CD8-positive, alpha-beta memory T cell (primary cell): ENCODE data around the gene KLK11. TPM values are rescaled to one million over a fixed set of nuclear protein-coding genes. Genes with fewer than 3 reads are reported as not detected.

Experiments
- CTCF ChIA-PET: fragments of 350-600 bp; sonication (Branson Sonifier 250); formaldehyde crosslinking; loops from one replicate; lab custom pipeline; 2021; ENCODE audit warnings: antibody characterized with exemption; lab: Charles Lee
- POLR2A ChIA-PET: fragments of 350-600 bp; sonication (Branson Sonifier 250); formaldehyde crosslinking; loops from one replicate; lab custom pipeline; 2021; ENCODE audit warnings: antibody characterized with exemption; lab: Charles Lee
- DNase-seq, 5 donors: peaks; one replicate each; pipeline versions ENCODE4 v3.0.0 to v3.0.0-alpha.2; 2020 to 2022; ENCODE audit warnings: mixed read lengths in 1 of 5
- H3K27ac ChIP-seq: one replicate; pipeline ENCODE4 v1.7.0; 2013; ENCODE audit warnings: low read depth, mild to moderate bottlenecking, low read length, moderate library complexity
- H3K27me3 ChIP-seq: 2 replicates; pipeline ENCODE4 v1.7.0; 2013; ENCODE audit warnings: low read length, mild to moderate bottlenecking; ENCODE audit not compliant: insufficient read depth, poor library complexity, severe bottlenecking
- H3K36me3 ChIP-seq: 2 replicates; pipeline ENCODE4 v1.7.0; 2013; ENCODE audit warnings: mild to moderate bottlenecking, low read length, moderate library complexity; ENCODE audit not compliant: insufficient read depth
- H3K4me1 ChIP-seq: 2 replicates; pipeline ENCODE4 v1.7.0; 2013; ENCODE audit warnings: mild to moderate bottlenecking, low read length, moderate library complexity; ENCODE audit not compliant: insufficient read depth
- H3K4me3 ChIP-seq: 2 replicates; pipeline ENCODE4 v1.7.0; 2013; ENCODE audit warnings: mild to moderate bottlenecking, low read length
- H3K9me3 ChIP-seq: 2 replicates; pipeline ENCODE4 v1.7.0; 2013; ENCODE audit warnings: mild to moderate bottlenecking, low read length
- H3K27ac Mint-ChIP-seq, 8 donors: one replicate each; pipeline ENCODE4 v1.8.0; 2020 to 2021; ENCODE audit warnings: mixed read lengths in 8 of 8, mild to moderate bottlenecking in 6 of 8, inconsistent platforms in 3 of 8, moderate library complexity in 3 of 8
- H3K27me3 Mint-ChIP-seq, 2 donors: one replicate each; pipeline ENCODE4 v1.8.0; 2020 to 2021; ENCODE audit warnings: mixed read lengths in 2 of 2, mild to moderate bottlenecking in 1 of 2, moderate library complexity in 1 of 2
- H3K36me3 Mint-ChIP-seq, 3 donors: one replicate each; pipeline ENCODE4 v1.8.0; 2020 to 2021; ENCODE audit warnings: mixed read lengths in 3 of 3, inconsistent platforms in 1 of 3, mild to moderate bottlenecking in 1 of 3
- H3K4me1 Mint-ChIP-seq, 3 donors: one replicate each; pipeline ENCODE4 v1.8.0; 2020 to 2021; ENCODE audit warnings: mixed read lengths in 3 of 3, inconsistent platforms in 1 of 3, mild to moderate bottlenecking in 1 of 3
- H3K4me3 Mint-ChIP-seq, 7 donors: one replicate each; pipeline ENCODE4 v1.8.0; 2020 to 2021; ENCODE audit warnings: mixed read lengths in 7 of 7, mild to moderate bottlenecking in 6 of 7, moderate library complexity in 4 of 7, inconsistent platforms in 2 of 7
- H3K9me3 Mint-ChIP-seq, 5 donors: one replicate each; pipeline ENCODE4 v1.8.0; 2020 to 2022; ENCODE audit warnings: mixed read lengths in 5 of 5, mild to moderate bottlenecking in 3 of 5, moderate library complexity in 2 of 5, inconsistent platforms in 1 of 5
- polyA plus RNA-seq: library from polyadenylated mRNA; unstranded; fragments of 300-500 nt; fragmentation: Illumina TruSeq; gene quantifications from one replicate; pipeline ENCODE4 v1.2.3, GENCODE V29; 2021
- total RNA-seq, 2 experiments: library from RNA; stranded (reverse); gene quantifications; one replicate each; pipeline ENCODE4 v1.2.3, GENCODE V29; 2021

KLK11 gene
- total and polyA plus RNA-seq, 3 experiments from 2014 or later, result not detected

DNA sequence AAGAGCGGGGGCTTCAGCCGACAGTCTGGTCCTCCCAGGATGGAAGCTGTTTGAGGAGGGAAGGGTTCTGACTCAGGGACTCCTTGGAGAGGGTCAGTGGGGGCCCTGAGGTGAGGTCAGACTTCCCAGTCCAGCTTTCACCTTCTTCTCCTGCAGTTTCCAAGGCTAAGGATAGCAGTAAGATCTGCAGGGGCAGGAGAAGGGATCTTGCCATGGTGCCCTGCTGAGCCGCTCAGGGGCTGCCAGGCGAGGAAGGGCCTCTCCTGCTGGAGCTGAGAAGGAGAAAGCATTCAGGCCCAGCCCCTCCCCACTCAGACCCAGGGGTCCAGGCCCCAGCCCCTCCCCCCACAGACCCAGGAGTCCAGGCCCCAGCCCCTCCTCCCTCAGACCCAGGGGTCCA is 44.2 kb downstream of the KLK11 start:
- H3K4me1 ChIP-seq, result no peaks in the 10 kb centered on the region
- H3K27ac ChIP-seq, result no peak overlapping the region
- Mint-ChIP-seq H3K4me1 (no peaks in the 10 kb centered on the region), H3K4me3 (no peak overlapping the region), H3K27ac (no peak overlapping the region), H3K9me3 (no peaks in the 10 kb centered on the region), H3K27me3 (peaks cover 22 to 55% of the 10 kb centered on the region in 2 donors), H3K36me3 (no peaks in the 10 kb centered on the region)
- no peak overlapping the region for H3K4me3 ChIP-seq
- H3K36me3 ChIP-seq, result no peaks in the 10 kb centered on the region
- no peak for DNase-seq
- ChIA-PET POLR2A (no interaction called here), CTCF (no interaction called here)
- no peaks in the 10 kb centered on the region for H3K27me3 ChIP-seq
- no peaks in the 10 kb centered on the region for H3K9me3 ChIP-seq

DNA sequence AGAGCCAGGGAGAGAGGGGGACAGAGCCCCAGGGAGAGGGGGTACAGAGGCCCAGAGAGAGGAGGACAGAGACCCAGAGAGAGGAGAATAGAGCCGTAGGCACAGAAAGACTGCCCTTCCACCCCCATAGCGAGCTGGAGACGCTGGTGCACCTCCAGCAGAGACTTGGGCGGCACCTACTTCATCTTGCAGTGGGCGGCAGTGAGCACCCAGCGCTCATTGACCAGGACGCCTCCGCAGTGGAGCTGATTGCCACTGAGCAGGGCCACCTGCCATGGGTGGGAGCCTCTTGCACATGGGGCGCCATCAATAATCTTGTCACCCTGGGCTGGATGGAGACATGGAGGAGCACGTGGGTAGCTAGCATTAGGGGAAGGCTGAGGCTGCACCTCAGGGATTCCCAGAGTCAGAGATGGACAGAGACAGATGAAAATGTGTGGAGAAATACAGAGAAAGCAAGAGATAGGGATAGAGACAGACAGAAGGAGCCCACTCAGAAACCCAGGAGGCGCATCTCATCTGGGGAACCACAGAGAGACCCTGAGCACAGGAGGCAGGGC is 44.7 kb downstream of the KLK11 start:
- no peak overlapping the region for H3K4me3 Mint-ChIP-seq
- H3K27ac Mint-ChIP-seq, result no peak overlapping the region
- H3K36me3 Mint-ChIP-seq, result no peaks in the 10 kb centered on the region
- peaks cover 0 to 4% (median 0%) of the 10 kb centered on the region in 5 donors for H3K9me3 Mint-ChIP-seq
- CTCF ChIA-PET, result no interaction called here
- no peak for DNase-seq
- no peaks in the 10 kb centered on the region for H3K36me3 ChIP-seq
- H3K27me3 ChIP-seq, result no peaks in the 10 kb centered on the region
- no peaks in the 10 kb centered on the region for H3K4me1 Mint-ChIP-seq
- H3K27ac ChIP-seq, result no peak overlapping the region
- peaks cover 24 to 56% of the 10 kb centered on the region in 2 donors for H3K27me3 Mint-ChIP-seq
- POLR2A ChIA-PET, result no interaction called here
- no peak overlapping the region for H3K4me3 ChIP-seq
- no peaks in the 10 kb centered on the region for H3K9me3 ChIP-seq
- no peaks in the 10 kb centered on the region for H3K4me1 ChIP-seq

DNA sequence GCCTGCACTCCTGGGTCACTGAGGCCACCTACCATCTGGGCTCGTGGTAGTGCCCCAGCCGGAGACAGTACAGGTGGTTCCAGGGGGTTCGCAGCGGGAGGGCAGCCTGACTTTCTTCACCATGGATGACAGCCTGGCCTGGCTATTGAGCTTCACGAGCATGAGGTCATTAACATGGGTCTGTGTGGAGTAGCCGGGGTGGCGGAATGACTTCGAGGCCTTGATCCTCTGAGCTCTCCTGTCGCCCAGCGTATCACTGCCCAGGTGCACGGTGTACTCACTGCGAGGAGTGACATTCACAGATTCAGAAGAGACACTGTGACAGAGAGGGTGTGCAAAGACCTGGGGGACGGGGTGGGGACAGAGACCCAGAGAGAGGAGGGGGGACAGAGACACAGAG is 46.2 kb downstream of the KLK11 start:
- no peak overlapping the region for H3K4me3 Mint-ChIP-seq
- Histone ChIP-seq H3K36me3 (no peaks in the 10 kb centered on the region), H3K4me3 (no peak overlapping the region), H3K9me3 (no peaks in the 10 kb centered on the region), H3K27me3 (no peaks in the 10 kb centered on the region), H3K4me1 (no peaks in the 10 kb centered on the region), H3K27ac (no peak overlapping the region)
- peaks cover 25 to 59% of the 10 kb centered on the region in 2 donors for H3K27me3 Mint-ChIP-seq
- ChIA-PET CTCF (no interaction called here), POLR2A (no interaction called here)
- H3K4me1 Mint-ChIP-seq, result no peaks in the 10 kb centered on the region
- H3K36me3 Mint-ChIP-seq, result no peaks in the 10 kb centered on the region
- DNase-seq, result no peak
- H3K27ac Mint-ChIP-seq, result no peak overlapping the region
- H3K9me3 Mint-ChIP-seq, result peaks cover 0 to 7% (median 0%) of the 10 kb centered on the region in 5 donors

DNA sequence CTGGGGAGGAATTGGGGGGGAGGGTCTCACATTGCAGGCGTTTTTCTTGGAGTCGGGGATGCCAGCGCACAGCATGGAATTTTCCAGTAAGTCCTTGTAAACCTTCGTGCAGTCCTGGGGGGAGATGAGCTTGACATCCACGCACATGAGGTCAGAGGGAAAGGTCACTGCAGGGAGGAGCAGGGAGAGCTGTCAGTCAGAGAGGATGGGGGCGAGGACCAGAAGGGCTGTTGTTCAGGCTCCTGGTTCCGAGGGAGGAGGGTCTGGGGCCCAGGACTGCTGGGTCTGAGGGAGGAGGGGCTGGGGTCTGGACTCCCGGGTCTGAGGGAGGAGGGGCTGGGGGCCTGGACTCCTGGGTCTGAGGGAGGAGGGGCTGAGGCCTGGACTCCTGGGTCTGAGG is 46.7 kb downstream of the KLK11 start:
- H3K9me3 ChIP-seq, result no peaks in the 10 kb centered on the region
- no peak overlapping the region for H3K27ac Mint-ChIP-seq
- H3K36me3 Mint-ChIP-seq, result no peaks in the 10 kb centered on the region
- POLR2A ChIA-PET, result no interaction called here
- no peak overlapping the region for H3K4me3 ChIP-seq
- H3K9me3 Mint-ChIP-seq, result peaks cover 0 to 7% (median 0%) of the 10 kb centered on the region in 5 donors
- H3K4me3 Mint-ChIP-seq, result no peak overlapping the region
- H3K4me1 ChIP-seq, result no peaks in the 10 kb centered on the region
- DNase-seq, result no peak
- peaks cover 25 to 55% of the 10 kb centered on the region in 2 donors for H3K27me3 Mint-ChIP-seq
- no peaks in the 10 kb centered on the region for H3K4me1 Mint-ChIP-seq
- CTCF ChIA-PET, result no interaction called here
- H3K27ac ChIP-seq, result no peak overlapping the region
- H3K27me3 ChIP-seq, result no peaks in the 10 kb centered on the region
- H3K36me3 ChIP-seq, result no peaks in the 10 kb centered on the region

DNA sequence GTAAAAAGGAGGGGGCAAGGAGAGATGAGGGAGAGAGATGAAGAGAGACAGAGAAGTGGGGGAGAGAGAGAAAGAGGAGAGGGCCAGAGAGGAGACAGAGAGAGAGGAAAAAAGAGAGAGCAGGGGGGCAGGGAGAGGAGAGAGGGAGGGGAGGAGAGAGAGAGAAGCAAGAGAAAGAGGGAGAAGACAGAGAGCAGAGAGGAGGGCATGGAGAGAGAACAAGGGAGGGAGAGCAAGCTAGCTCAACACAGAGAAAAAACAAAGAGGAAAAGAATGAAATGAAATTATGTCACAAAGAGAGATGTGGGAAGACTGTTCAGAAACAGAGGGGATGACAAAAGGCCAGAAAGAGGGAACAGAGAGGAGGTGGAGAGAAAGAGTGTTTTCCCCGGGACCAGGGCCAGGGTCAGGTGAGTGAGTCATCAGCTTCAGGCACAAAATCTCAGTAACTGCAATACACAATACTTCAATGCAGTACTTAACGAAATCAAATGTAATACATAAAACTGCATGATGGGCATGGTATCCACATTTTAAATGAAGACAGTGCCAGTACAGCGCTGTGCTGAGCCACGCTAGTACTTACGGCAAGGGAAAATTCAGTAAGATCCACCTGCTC is 47.5 kb downstream of the KLK11 start:
- H3K27me3 Mint-ChIP-seq, result peaks cover 23 to 56% of the 10 kb centered on the region in 2 donors
- POLR2A ChIA-PET, result no interaction called here
- no peaks in the 10 kb centered on the region for H3K36me3 Mint-ChIP-seq
- peaks cover 0 to 7% (median 0%) of the 10 kb centered on the region in 5 donors for H3K9me3 Mint-ChIP-seq
- H3K4me1 Mint-ChIP-seq, result no peaks in the 10 kb centered on the region
- no peaks in the 10 kb centered on the region for H3K9me3 ChIP-seq
- no peaks in the 10 kb centered on the region for H3K27me3 ChIP-seq
- no peak overlapping the region for H3K4me3 ChIP-seq
- no peak for DNase-seq
- H3K36me3 ChIP-seq, result no peaks in the 10 kb centered on the region
- H3K4me1 ChIP-seq, result no peaks in the 10 kb centered on the region
- no peak overlapping the region for H3K4me3 Mint-ChIP-seq
- H3K27ac ChIP-seq, result no peak overlapping the region
- CTCF ChIA-PET, result no interaction called here
- no peak overlapping the region for H3K27ac Mint-ChIP-seq

DNA sequence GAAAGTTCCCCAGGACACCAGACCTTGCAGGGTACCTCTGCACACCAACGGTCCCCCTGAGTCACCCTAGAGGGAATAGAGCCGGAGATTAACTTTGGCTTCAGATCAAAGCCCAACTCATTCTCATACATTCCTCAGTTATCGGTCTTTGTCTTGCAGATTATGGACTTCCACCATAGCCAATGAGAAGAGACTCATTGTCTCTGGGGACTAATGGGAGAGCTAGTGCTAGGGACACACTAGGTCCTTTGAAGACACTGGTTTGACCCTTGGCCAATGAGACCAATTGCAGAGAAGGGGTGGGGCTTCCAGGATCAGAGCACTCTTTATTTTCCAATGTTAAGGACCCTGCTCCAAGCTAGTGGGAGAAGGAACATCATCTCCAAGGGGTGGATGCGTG is 48.8 kb downstream of the KLK11 start:
- Mint-ChIP-seq H3K27me3 (peaks cover 23 to 62% of the 10 kb centered on the region in 2 donors), H3K36me3 (no peaks in the 10 kb centered on the region), H3K27ac (no peak overlapping the region), H3K9me3 (peaks cover 0 to 7% (median 0%) of the 10 kb centered on the region in 5 donors), H3K4me1 (no peaks in the 10 kb centered on the region), H3K4me3 (no peak overlapping the region)
- Histone ChIP-seq H3K27me3 (no peaks in the 10 kb centered on the region), H3K9me3 (no peaks in the 10 kb centered on the region), H3K27ac (no peak overlapping the region), H3K4me1 (no peaks in the 10 kb centered on the region), H3K4me3 (no peak overlapping the region), H3K36me3 (no peaks in the 10 kb centered on the region)
- ChIA-PET CTCF (no interaction called here), POLR2A (no interaction called here)
- DNase-seq, result no peak

DNA sequence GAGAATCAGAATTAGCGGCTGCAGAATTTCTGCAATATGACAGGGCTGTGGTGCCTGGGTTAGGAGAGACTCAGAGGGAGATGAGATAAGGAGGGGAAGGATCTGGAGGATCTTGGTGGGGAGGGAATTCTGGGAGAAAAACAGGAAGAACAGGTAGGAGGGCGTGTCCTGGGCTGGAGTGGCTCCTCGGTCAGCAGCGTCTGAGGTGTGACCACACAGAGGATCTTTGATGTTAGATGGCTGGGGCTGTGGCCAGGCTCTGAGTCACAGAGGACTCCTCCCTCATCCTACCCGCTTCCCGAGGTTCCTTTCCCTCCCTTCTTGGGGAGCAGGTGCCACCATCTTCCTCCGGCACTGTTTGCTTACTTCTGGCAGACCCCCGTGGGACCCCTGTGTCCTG is 50.6 kb downstream of the KLK11 start:
- Histone ChIP-seq H3K36me3 (no peaks in the 10 kb centered on the region), H3K27ac (no peak overlapping the region), H3K9me3 (no peaks in the 10 kb centered on the region), H3K27me3 (no peaks in the 10 kb centered on the region), H3K4me1 (no peaks in the 10 kb centered on the region), H3K4me3 (no peak overlapping the region)
- H3K27me3 Mint-ChIP-seq, result peaks cover 20 to 58% of the 10 kb centered on the region in 2 donors
- peak overlapping the region in 1 of 8 donors; percentile 7 for H3K27ac Mint-ChIP-seq
- peaks cover 0 to 7% (median 0%) of the 10 kb centered on the region in 5 donors for H3K9me3 Mint-ChIP-seq
- H3K36me3 Mint-ChIP-seq, result no peaks in the 10 kb centered on the region
- POLR2A ChIA-PET, result no interaction called here
- DNase-seq, result no peak
- H3K4me3 Mint-ChIP-seq, result no peak overlapping the region
- CTCF ChIA-PET, result no interaction called here
- H3K4me1 Mint-ChIP-seq, result no peaks in the 10 kb centered on the region

DNA sequence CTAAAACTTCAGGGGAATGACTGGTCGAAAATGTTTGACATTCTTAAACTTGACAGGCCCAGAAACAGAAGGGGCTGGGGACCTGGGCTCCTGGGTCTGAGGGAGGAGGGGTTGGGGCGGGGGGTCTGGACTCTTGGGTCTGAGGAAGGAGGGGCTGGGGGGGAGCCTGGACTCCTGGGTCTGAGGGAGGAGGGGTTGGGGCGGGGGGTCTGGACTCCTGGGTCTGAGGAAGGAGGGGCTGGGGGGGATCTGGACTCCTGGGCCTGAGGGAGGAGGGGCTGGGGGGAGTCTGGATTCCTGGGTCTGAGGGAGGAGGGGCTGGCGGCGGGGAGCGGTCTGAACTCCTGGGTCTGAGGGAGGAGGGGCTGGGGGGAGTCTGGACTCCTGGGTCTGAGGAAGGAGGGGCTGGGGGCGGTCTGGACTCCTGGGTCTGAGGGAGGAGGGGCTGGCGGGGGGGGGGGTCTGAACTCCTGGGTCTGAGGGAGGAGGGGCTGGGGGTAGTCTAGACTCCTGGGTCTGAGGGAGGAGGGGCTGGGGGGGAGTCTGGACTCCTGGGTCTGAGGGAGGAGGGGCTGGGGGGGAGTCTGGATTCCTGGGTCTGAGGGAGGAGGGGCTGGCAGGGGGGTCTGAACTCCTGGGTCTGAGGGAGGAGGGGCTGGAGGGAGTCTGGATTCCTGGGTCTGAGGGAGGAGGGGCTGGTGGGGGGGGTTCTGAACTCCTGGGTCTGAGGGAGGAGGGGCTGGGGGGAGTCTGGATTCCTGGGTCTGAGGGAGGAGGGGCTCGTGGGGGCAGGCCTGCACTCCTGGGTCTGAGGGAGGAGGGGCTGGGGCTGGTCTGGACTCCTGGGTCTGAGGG is 51.5 kb downstream of the KLK11 start:
- Histone ChIP-seq H3K36me3 (no peaks in the 10 kb centered on the region), H3K4me3 (no peak overlapping the region), H3K27ac (no peak overlapping the region), H3K27me3 (no peaks in the 10 kb centered on the region), H3K4me1 (no peaks in the 10 kb centered on the region), H3K9me3 (no peaks in the 10 kb centered on the region)
- Mint-ChIP-seq H3K9me3 (peaks cover 0 to 7% (median 0%) of the 10 kb centered on the region in 5 donors), H3K36me3 (no peaks in the 10 kb centered on the region), H3K27ac (no peak overlapping the region), H3K4me3 (no peak overlapping the region), H3K4me1 (no peaks in the 10 kb centered on the region), H3K27me3 (peaks cover 25 to 65% of the 10 kb centered on the region in 2 donors)
- POLR2A ChIA-PET, result no interaction called here
- CTCF ChIA-PET, result no interaction called here
- no peak for DNase-seq
